Embryonic facial prominence (tissue), 1 donor: Measurements from ENCODE around the gene ENKD1.
A peak's percentile ranks its signal among the peaks of the same experiment; 100 is the strongest.

Source experiments
- DNase-seq: peaks from one replicate; pipeline ENCODE4 v3.0.0-alpha.2; 2016; ENCODE audit errors: extremely low spot score

The ENKD1 gene

DNA sequence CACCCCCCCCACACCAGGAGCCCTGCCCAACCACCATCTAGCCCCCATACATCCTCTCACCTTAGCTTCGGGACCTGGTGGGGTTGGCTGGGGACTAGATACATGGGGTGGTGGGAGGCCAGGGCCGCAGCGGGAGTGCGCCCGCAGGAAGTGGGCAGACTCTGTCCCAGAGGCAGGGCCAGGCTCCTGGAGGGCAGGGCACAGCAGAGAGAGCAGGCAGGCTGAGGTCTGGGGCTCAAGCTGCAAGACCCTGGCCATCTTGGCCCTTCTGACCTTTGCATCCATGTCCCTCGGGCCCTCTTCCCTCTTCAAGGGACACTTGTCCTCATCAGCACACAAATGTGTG is 2.7 kb downstream of the ENKD1 start:
- DNase-seq = no peak

DNA sequence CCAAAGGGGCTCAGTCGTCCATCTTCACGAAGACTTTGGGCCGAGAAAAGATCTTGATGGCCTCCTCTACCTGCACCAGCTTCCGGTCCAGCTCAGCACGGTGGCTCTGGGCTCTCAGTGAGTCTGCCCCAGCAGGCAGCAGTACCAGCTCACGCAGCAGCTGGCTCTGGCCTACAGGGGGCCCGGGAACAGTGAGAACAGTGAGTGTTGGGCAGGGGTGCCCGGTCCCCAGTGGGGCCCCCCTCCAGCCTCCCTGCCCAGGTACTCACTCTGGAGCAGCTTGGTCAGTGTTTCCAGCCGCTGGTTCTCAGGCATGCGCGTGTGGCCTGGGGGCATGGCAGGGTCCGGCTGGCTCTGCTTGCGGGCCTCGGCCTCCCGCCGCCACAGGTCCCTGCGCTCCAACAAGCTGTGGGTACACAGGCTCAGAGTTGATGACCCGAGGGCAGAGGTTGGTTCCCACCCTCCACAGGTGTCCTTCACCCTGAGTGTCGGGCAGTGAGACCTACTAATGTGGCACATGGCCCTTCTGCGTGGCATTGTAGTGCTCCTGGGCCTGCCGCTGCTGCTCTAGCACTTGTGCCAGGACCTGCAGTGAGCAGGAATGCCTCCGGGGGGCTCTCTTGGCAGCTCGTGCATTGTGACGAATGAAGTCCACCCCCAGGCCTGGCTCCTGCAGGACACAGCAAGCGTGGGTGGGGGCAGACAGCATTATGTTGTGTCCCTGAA is 3.2 kb downstream of the ENKD1 start:
- no peak for DNase-seq

DNA sequence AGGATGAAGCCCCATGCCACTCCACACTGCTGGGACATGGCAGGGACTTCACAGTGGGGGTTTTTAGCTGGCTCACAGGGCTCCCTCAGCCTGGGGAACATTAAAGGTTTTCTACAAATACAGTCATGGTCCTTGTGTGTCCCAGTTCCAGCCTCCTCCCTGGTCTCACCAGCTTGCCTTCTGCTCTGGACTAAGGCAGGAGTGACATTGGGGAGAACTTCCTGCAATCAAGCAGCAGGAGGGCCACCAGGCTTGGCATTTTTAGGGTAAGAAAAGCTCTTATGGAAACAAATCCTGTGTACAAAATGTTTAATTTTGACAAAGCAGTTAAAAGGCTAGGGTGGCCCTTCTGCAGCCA is 3.9 kb downstream of the ENKD1 start:
- no peak for DNase-seq

DNA sequence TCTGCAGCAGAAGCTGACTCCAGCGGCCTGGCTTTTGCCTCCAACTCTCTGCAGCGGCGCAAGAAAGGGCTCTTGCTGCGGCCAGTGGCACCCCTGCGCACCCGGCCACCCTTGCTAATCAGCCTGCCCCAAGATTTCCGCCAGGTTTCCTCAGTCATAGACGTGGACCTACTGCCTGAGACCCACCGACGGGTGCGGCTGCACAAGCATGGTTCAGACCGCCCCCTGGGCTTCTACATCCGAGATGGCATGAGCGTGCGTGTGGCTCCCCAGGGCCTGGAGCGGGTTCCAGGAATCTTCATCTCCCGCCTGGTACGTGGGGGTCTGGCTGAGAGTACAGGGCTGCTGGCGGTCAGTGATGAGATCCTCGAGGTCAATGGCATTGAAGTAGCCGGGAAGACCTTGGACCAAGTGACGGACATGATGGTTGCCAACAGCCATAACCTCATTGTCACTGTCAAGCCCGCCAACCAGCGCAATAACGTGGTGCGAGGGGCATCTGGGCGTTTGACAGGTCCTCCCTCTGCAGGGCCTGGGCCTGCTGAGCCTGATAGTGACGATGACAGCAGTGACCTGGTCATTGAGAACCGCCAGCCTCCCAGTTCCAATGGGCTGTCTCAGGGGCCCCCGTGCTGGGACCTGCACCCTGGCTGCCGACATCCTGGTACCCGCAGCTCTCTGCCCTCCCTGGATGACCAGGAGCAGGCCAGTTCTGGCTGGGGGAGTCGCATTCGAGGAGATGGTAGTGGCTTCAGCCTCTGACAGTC is 4.5 kb downstream of the ENKD1 start:
- DNase-seq = no peak

DNA sequence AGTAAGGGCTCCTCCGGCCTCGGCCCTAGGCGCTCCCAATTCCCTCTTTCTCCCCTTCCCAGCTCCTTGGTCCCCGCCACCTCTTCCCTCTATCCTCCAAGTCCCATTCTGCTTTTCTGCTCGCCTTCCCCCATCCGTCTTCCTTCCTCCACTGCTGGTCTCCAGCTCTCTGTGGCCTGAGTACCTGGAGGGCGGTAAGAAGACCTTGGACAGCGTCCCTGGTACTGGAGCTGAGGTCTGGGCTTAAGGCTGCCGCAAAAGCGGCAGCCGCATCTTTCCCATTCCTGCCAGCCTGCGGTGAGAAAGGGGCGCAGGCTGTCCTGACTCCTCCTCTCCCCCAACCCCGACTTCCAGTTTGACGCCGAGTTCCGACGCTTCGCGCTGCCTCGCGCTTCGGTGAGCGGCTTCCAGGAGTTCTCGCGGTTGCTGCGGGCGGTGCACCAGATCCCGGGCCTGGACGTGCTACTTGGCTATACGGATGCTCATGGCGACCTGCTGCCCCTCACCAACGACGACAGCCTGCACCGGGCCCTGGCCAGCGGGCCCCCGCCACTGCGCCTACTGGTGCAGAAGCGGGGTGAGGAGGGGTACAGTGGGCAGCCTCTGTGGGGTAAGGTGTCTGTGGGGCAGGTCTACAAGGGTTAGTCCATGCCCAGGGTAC is 5.3 kb downstream of the ENKD1 start:
- DNase-seq = no peak

DNA sequence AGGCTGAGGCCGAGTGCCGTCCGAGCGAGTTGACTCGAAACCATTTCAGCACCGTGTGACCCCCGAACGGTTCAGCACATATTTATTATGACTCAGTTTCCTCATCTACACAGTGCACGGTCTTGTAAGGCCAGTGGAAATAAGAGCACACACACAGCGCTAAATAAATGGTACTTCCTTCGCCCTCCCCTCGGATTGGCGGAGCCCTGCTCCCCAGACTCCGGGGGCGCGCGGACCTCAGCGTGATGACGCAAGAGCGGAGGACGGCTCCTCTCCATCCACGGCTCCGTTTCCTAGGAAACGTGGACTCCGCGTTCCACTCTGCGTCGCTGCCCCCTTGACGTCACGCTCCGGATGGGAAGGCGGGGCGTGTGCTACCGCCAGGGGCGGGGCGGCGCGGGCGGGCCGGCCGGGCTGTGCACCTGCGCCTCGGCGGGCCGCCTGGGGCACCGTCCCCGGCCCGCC is 6.0 kb downstream of the ENKD1 start, which contains the start of gene PARD6A:
TSS of gene PARD6A (plus strand) at position 397 of the 465 bp plus-strand sequence. CDS start 79 bp downstream, outside the sequence.
- DNase-seq = peak; percentile 91

DNA sequence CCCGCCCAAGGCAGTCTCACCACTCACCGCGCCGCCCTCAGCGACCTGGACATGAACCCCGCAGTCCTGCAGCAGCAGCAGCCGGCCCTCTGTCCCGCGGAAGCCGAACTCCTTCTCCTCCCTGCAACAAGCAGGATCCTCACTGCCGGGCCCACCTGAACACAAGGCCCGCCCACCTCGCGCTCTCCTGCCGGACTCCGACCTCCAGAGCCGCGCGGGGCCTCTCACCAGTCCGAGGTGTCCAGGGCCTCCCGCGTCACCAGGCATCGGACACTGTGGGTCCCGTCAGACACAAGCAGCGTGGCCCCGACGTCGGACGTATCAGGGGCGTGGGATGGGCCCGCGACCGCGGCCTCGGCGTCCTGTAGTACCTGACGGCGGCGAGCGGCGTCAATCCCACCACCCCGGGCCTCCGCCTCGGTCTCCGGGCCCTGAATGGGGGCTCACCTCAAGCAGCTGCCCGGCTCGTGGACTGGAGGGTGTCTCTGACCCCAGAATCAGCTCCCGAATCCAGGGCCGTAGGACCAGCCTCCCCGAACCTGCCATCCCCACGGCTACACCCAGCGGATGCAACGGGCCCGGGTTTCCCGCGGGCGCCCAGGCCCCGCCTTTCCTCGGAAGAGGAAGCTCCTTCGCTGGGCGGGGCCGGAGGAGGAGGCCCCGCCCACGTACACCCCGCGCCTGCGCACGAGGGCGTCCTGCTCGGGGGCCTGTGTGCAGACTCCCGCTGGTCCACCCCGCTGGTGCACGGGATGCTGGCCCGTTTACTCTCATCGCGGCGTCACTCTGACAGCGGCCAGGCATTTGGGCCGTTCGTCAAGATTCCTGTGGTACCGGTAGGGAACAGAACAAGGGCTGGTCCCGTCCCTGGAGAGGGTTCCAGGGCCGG is 6.6 kb downstream of the ENKD1 start, which contains the start of gene ACD:
TSS of gene ACD (minus strand) at position 586 of the 889 bp plus-strand sequence. CDS start at position 546, 40 bp downstream.
- DNase-seq = peak; percentile 80

DNA sequence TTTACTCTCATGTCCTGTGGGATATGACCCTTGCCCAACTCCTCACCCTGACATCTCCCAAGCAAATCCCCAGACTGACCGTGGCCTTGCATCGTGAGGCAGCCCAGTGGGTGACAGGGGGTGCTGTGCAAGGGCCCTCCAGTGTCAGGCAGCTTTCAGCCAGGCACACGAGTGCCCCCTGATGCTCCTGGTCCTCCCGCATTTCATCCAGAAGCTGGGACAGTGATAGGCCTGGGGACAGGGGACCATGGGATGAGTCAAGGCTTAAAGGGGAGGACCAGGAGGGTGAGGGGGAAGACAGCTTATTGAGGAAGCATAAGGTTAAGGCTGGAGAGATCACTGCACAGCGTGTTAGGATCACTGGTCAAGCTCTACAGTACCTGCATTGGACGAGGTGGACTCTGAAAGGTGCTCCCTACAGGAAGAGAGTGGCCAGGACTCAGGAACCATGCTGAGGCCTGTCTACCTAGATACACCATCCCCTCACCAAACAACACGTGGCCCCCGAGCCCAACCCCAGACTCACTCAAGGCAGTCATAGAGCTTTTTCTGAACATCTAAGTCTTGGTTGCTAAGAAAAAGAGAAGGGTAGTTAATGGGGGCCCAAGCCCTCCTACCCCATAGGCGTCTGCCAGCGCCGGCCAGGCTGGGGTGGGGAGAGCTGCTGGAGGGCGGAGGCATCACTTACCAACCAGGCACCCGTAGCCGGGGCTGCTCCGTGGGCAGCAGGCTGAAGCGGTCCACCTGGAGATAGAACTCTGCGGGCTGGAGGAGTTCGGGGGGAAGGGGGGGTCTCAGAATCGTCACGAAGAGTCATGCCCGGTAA is 7.5 kb downstream of the ENKD1 start:
- DNase-seq = no peak

DNA sequence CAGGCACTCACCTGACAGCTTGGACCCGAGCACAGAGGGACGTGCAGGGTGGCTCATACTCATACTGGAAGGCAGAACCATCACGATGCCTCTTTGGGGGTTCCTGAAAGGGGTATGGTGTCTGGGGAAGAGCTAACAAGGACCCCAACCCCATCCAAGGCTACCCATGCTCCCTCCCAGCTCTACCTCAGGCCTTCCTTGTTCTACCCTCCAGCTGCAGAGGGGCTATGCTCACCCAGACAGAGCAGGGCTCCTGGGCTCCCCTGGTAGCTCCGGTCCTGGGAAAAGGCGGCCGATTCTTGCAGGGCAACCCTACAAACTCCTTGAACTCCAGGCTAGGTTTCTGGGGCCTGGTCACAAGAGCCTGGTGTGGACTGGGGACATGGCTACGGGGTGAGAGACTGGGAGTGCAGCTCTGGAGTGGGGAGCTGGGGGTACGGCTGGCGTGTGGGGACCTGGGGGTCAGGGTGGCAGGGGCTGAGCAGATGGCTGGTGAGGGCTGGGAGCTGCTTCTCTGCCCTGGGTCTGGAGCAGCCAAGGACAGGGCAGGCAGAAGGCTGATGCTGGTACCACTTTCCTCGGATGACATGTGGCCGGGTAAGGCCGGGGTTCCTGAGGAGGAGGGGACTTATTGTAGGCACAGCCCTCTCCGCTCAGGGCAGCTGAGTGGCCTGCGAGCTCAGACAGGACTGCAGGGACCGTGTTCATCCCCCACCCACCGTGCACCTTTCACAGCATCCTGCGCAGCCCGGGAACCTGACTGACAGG is 8.6 kb downstream of the ENKD1 start:
- no peak for DNase-seq

DNA sequence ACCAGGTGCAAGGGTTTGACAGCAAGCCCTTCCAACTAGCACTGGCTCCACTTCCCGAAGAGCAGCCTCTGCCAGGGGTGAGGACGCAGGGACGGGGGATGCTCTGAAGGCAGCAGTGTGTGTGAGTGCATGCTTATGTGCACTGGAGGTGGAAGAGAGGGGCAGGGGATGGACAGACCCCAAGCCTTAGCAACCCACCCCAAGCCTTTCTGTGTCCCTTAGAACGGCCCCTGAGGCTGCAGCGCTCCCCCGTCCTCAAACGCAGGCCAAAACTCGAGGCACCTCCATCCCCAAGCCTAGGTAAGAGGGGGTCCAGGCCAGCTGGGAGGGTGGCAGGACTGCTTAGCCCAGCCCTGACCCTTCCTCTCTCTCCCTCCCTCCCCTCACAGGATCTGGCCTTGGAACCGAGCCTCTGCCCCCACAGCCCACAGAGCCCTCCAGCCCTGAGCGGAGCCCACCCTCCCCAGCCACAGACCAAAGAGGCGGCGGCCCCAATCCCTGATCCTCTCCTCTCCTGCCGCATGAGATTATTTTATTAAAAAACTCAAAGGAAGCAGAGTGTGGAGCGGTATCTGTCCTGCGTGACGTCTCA is 9.4 kb downstream of the ENKD1 start:
- DNase-seq = no peak

DNA sequence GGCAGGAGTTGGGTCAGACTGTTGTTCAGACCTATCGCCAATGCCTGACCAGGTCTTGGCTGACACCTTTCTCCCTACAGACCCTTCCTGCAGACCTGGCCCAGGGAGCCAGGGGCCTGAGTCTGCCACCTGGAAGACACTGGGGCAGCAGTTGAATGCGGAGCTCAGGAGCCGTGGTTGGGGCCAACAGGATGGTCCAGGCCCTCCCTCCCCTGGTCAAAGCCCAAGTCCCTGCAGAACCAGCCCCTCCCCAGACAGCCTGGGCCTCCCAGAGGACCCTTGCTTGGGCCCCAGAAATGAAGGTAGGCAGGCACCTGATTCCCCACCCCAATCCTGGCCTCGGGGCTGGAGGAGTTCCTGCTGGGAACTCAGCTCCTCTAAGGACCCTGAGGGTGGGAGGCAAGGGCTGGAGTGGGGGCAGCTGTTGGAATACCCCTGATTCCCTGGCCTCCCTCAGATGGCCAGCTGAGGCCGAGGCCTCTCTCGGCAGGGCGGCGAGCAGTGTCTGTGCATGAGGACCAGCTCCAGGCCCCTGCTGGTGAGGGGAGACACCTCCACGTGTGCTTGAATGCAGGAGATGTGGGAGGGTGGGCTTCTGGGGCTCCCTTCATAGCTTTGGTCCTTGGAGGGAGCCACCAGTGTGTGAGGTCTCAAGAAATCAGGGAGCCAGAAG is 10.1 kb downstream of the ENKD1 start:
- no peak for DNase-seq

DNA sequence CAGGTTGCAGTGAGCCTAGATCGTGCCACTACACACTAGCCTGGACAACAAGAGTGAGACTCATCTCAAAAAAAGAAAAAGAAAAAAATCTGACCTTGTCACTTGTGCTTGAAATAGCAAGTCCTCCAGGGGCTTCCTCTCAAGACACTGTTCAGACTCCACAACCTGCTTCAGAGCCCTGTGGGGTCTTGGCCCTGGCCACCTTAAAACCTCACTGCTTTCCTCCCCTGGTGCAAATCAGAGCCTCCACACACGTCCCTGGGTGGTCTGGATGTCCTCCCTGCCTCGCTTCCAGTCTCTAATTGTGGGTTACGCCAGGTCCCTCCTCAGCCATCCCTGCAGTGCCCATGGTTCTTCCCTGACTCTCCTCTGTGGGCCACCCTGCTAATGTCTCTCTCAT is 11.2 kb downstream of the ENKD1 start:
- DNase-seq = no peak

DNA sequence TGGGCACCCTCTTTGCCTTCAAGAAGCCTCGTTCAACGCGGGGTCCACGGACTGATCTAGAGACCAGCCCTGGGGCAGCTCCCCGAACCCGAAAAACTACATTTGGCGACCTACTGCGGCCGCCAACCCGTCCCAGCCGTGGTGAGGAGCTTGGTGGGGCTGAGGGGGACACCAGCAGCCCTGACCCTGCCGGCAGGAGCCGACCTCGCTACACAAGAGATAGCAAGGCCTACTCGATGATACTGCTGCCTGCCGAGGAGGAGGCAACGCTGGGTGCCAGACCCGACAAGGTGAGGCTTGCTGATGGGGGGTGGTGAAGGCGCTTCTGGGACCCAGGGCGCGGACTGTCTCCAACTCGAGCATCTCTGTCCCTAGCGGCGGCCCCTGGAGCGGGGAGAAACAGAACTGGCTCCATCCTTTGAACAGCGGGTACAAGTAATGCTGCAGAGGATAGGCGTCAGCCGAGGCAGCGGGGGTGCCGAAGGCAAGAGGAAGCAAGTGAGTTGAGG is 12.1 kb downstream of the ENKD1 start:
- no peak for DNase-seq

DNA sequence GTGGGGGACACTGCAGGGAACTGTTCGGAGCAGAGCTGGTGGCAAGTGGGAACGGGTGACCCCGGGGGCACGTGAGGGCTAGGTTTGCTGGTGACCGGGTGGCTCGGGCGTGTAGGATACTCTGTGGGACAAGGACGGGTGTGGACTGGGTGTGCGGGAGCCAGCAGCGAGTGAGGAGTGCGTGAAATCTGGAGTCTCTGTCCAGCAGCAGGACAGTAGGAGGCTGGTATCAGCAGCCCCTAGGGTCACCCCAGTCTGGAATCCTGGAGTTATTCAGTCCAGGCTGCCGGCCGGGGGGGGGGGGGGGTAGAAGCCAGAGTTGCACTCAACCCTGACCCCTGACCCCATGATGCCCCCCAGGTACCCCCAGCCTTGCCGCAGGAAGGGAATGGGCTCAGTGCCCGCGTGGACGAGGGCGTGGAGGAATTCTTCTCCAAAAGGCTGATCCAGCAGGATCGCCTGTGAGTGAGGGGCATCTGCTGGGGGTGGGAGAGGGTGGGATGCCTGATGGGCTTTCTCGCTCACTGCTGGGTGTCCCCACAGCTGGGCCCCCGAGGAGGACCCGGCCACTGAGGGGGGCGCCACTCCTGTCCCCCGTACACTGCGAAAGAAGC is 12.7 kb downstream of the ENKD1 start:
- DNase-seq = no peak

DNA sequence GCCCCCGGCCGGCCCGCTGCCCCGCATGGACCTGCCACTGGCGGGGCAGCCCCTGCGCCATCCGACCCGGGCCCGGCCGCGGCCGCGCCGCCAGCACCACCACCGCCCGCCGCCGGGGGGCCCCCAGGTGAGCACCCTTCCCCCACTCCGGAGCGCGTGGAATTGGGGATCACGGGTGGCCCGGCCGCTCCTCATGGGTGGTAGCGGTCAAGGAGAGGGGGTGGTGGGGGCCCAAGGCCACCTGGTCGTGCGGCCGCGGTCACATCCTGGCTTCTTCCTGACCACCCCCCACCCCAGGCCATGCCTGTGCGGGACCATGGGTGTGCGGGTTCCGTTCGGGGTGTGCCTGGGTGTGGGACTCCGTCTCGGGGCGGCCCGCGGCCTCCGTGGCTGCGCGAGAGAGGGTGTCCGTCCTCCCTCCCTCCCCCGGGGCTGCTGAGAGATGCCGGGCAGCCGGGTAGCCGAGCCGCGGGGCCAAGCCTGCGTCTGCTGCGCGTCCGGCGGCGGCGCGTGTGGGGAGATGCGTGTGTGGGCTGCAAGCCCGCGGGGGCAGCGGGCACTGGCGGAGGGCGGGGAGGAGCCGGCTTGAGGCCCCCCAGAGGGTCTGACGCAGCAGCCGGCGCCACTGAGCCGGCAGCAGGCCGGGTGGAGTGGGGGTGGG is 13.3 kb downstream of the ENKD1 start:
- DNase-seq = no peak

DNA sequence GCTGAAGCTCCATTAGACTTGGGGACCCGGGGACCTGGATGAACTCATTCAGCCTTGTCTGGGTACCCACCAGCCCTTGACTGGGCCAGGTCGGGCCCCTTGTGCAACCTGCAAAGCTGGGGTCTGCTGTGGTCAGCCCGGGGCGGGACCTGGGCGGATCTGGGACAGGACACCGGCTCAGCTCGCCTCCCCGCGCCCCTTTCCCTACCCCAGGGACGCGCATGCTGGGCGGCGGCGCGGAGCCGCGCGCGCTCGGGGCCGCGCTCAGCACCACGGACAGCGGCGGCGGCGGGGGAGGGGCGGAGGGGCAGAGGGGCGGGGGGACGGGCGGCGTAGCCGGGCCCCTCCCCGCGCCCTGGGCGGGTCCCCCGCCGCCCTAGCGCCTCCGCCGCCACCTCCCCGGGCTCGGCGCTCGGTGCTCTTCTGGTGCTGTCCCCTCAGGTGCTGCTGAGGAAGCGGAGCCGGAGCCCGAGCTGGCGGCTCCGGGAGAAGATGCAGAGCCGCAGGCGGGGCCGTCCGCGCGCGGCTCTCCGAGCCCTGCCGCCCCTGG is 13.9 kb downstream of the ENKD1 start:
- no peak for DNase-seq

DNA sequence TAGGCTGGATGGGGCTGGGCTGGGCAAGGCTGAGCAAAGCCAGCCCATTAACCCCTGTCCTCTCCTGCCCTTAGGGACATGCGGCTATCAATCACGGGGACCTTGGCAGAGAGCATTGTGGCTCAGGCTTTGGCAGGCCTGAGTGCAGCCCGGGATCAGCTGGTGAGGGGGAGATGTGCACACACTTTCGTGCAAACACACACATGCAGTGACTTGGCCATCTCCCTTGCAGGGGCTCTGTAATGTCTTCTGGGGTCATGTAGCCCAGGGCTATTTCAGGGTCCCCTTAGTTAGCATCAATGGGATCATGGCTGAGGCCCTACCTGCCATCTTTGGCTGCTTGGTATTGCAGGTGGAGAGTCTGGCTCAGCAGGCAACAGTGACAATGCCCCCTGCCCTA is 14.7 kb downstream of the ENKD1 start:
- no peak for DNase-seq

DNA sequence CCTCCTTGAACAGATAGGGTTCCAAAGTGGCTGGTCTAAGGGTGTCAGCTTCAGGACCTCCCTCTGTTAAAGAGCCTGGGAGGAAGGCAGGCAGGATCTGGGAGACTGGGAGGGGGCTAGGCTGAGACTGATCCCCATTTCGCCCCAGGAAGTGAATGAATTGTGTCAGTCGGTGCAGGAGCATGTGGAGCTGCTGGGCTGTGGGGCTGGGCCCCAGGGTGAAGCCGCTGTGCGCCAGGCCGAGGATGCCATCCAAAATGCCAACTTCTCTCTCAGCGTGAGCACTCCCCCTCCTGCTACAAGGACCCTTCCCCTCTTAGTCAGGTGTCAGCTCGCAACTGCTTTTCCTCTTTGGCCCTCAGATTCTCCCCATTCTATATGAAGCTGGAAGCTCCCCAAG is 15.5 kb downstream of the ENKD1 start:
- no peak for DNase-seq
